ENCODE data around the gene KXD1.

DNA sequence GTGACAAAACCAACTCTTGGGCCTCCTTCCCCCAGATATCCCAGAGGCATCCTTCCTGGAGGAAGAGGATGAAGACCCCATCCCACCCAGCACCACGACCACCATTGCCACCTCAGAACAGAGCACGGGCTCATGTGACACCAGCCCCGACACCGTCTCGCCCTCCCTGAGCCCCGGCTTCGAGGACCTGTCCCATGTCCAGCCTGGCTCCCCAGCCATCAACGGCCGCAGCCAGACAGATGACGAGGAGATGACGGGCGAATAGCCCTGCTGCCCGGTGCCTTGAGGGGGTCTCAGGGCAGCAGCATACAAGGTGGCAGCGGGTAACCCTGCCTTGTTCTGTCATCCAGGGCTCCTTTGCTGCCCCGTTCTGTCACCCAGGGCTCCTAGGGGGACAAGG, 10.7 kb downstream of the KXD1 start:
- TF ChIP-seq, protein P1, sequence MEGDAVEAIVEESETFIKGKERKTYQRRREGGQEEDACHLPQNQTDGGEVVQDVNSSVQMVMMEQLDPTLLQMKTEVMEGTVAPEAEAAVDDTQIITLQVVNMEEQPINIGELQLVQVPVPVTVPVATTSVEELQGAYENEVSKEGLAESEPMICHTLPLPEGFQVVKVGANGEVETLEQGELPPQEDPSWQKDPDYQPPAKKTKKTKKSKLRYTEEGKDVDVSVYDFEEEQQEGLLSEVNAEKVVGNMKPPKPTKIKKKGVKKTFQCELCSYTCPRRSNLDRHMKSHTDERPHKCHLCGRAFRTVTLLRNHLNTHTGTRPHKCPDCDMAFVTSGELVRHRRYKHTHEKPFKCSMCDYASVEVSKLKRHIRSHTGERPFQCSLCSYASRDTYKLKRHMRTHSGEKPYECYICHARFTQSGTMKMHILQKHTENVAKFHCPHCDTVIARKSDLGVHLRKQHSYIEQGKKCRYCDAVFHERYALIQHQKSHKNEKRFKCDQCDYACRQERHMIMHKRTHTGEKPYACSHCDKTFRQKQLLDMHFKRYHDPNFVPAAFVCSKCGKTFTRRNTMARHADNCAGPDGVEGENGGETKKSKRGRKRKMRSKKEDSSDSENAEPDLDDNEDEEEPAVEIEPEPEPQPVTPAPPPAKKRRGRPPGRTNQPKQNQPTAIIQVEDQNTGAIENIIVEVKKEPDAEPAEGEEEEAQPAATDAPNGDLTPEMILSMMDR (IDR thresholded peaks at IDR 0.05), result no peak
- TF ChIP-seq POLR2A (IDR thresholded peaks at IDR 0.05), result no peak

All from uterus (tissue), 2 donors.